Muscle layer of colon (tissue), 2 donors: Measurements from ENCODE around the gene MSI2.

ENCODE experiments used
- H3K27ac ChIP-seq: one replicate; pipeline ENCODE4 v1.7.0; 2013; ENCODE audit warnings: low read depth, mild to moderate bottlenecking, low read length, moderate library complexity
- H3K27me3 ChIP-seq, 2 donors: one replicate each; pipeline ENCODE4 v1.7.0; 2013; ENCODE audit warnings: low read length in 2 of 2, mild to moderate bottlenecking in 2 of 2; ENCODE audit not compliant: insufficient read depth in 2 of 2, control insufficient read depth in 1 of 2
- H3K36me3 ChIP-seq: one replicate; pipeline ENCODE4 v1.7.0; 2013; ENCODE audit warnings: mild to moderate bottlenecking, low read length; ENCODE audit not compliant: insufficient read depth
- H3K4me1 ChIP-seq: one replicate; pipeline ENCODE4 v1.7.0; 2013; ENCODE audit warnings: mild to moderate bottlenecking, low read length; ENCODE audit not compliant: insufficient read depth
- H3K4me3 ChIP-seq, 2 donors: one replicate each; pipeline ENCODE4 v1.7.0; 2013; ENCODE audit warnings: low read length in 2 of 2, low read depth in 1 of 2, mild to moderate bottlenecking in 1 of 2, moderate library complexity in 1 of 2
- H3K9ac ChIP-seq: one replicate; pipeline ENCODE4 v1.7.0; 2013; ENCODE audit warnings: low read length
- H3K9me3 ChIP-seq: one replicate; pipeline ENCODE4 v1.7.0; 2013; ENCODE audit warnings: mild to moderate bottlenecking, low read length
- donor health status: abdominal sarcoma.
- donor health status: Adenocarcinoma of cecum.

MSI2 gene

GRCh38 chr17:57466017-57466471 lies 209.7 kb downstream of the MSI2 start:
- Histone ChIP-seq H3K4me3 (no peak overlapping the region), H3K27me3 (no peaks in the 10 kb centered on the region), H3K9ac (no peak overlapping the region), H3K27ac (no peak overlapping the region), H3K9me3 (no peaks in the 10 kb centered on the region), H3K36me3 (no peaks in the 10 kb centered on the region), H3K4me1 (no peaks in the 10 kb centered on the region)

GRCh38 chr17:57466521-57466920 lies 210.2 kb downstream of the MSI2 start:
- no peak overlapping the region for H3K9ac ChIP-seq
- H3K36me3 ChIP-seq: no peaks in the 10 kb centered on the region
- no peaks in the 10 kb centered on the region for H3K4me1 ChIP-seq
- no peak overlapping the region for H3K4me3 ChIP-seq
- H3K27me3 ChIP-seq: no peaks in the 10 kb centered on the region
- no peak overlapping the region for H3K27ac ChIP-seq
- H3K9me3 ChIP-seq: no peaks in the 10 kb centered on the region

- Histone ChIP-seq H3K27me3 (no peaks in the 10 kb centered on the region), H3K4me1 (no peaks in the 10 kb centered on the region), H3K27ac (no peak overlapping the region), H3K4me3 (no peak overlapping the region), H3K9ac (no peak overlapping the region), H3K36me3 (no peaks in the 10 kb centered on the region), H3K9me3 (no peaks in the 10 kb centered on the region)
Observed at GRCh38 chr17:57467226-57467625, 210.9 kb downstream of the MSI2 start.

GRCh38 chr17:57467801-57468200 lies 211.5 kb downstream of the MSI2 start:
- Histone ChIP-seq H3K4me1 (no peaks in the 10 kb centered on the region), H3K9ac (no peak overlapping the region), H3K4me3 (no peak overlapping the region), H3K27me3 (no peaks in the 10 kb centered on the region), H3K36me3 (no peaks in the 10 kb centered on the region), H3K27ac (no peak overlapping the region), H3K9me3 (no peaks in the 10 kb centered on the region)

- no peaks in the 10 kb centered on the region for H3K27me3 ChIP-seq
- peaks cover 11% of the 10 kb centered on the region for H3K4me1 ChIP-seq
- H3K9me3 ChIP-seq: no peaks in the 10 kb centered on the region
- no peaks in the 10 kb centered on the region for H3K36me3 ChIP-seq
- H3K27ac ChIP-seq: no peak overlapping the region
- no peak overlapping the region for H3K4me3 ChIP-seq
- H3K9ac ChIP-seq: no peak overlapping the region
Observed at GRCh38 chr17:57468932-57469775, 212.8 kb downstream of the MSI2 start.

- no peak overlapping the region for H3K4me3 ChIP-seq
- no peak overlapping the region for H3K9ac ChIP-seq
- no peaks in the 10 kb centered on the region for H3K36me3 ChIP-seq
- H3K9me3 ChIP-seq: no peaks in the 10 kb centered on the region
- no peaks in the 10 kb centered on the region for H3K27me3 ChIP-seq
- H3K27ac ChIP-seq: no peak overlapping the region
- peaks cover 11% of the 10 kb centered on the region for H3K4me1 ChIP-seq
Observed at GRCh38 chr17:57470906-57471305, 214.6 kb downstream of the MSI2 start.

- Histone ChIP-seq H3K9ac (no peak overlapping the region), H3K4me3 (no peak overlapping the region), H3K27ac (no peak overlapping the region), H3K27me3 (no peaks in the 10 kb centered on the region), H3K9me3 (no peaks in the 10 kb centered on the region), H3K4me1 (peaks cover 11% of the 10 kb centered on the region), H3K36me3 (no peaks in the 10 kb centered on the region)
Observed at GRCh38 chr17:57471868-57472368, 215.6 kb downstream of the MSI2 start.

GRCh38 chr17:57475796-57476195 lies 219.5 kb downstream of the MSI2 start:
- Histone ChIP-seq H3K4me1 (peaks cover 19% of the 10 kb centered on the region), H3K9me3 (no peaks in the 10 kb centered on the region)

GRCh38 chr17:57477522-57478362 lies 221.4 kb downstream of the MSI2 start:
- no peak overlapping the region for H3K9ac ChIP-seq
- H3K4me1 ChIP-seq: peaks cover 38% of the 10 kb centered on the region
- H3K4me3 ChIP-seq: no peak overlapping the region
- H3K9me3 ChIP-seq: no peaks in the 10 kb centered on the region
- H3K27ac ChIP-seq: no peak overlapping the region
- H3K27me3 ChIP-seq: no peaks in the 10 kb centered on the region
- H3K36me3 ChIP-seq: no peaks in the 10 kb centered on the region

More at GRCh38 chr17:57475796-57476195, 219.5 kb downstream of the MSI2 start:
- no peak overlapping the region for H3K4me3 ChIP-seq
- no peak overlapping the region for H3K27ac ChIP-seq
- no peak overlapping the region for H3K9ac ChIP-seq
- no peaks in the 10 kb centered on the region for H3K27me3 ChIP-seq
- no peaks in the 10 kb centered on the region for H3K36me3 ChIP-seq

- Histone ChIP-seq H3K36me3 (no peaks in the 10 kb centered on the region), H3K27me3 (no peaks in the 10 kb centered on the region), H3K27ac (no peak overlapping the region), H3K9ac (no peak overlapping the region), H3K9me3 (no peaks in the 10 kb centered on the region), H3K4me1 (peaks cover 35% of the 10 kb centered on the region), H3K4me3 (no peak overlapping the region)
Observed at GRCh38 chr17:57478478-57479250, 222.3 kb downstream of the MSI2 start.
